ENCODE data around the gene CABLES1. TPM values are rescaled to one million over a fixed set of nuclear protein-coding genes. Genes with fewer than 3 reads are reported as not detected.
"Not testable (repeated sequence)": the region's sequence is repeated elsewhere in the genome, so short reads cannot be mapped to it uniquely, and the experiment has no call there.

CABLES1 gene
- polyA plus RNA-seq, 6 donors from 2014 or later = 0.10 to 0.63 (median 0.21) TPM; not detected in 2

DNA sequence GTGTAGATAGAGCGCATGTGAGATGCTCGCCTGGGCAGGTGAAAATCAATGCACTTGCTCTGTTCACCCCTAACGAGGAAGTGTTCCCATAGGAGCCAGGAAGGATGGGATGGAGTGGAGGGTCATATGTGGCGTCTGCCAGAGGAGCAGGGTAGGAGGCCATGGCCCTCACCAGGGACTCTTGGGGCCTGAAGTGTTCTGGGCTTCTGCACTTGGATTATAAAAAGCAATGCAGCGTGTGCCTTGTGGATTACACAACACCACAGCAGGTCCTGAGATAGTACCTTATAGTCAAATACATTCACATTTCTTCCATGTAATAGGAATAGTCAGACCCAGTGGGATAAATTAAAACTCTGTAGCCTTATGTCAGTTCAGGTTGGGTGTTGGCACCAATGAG lies 100.1 kb downstream of the CABLES1 start:
- Mint-ChIP-seq H3K27ac (peak overlapping the region in 5 of 6 donors; percentile 4 to 98 (median 62)), H3K27me3 (peaks cover 0 to 12% (median 0%) of the 10 kb centered on the region in 3 donors), H3K36me3 (no peaks in the 10 kb centered on the region), H3K9me3 (peaks cover 0 to 2% (median 0%) of the 10 kb centered on the region in 7 donors), H3K4me1 (peaks cover 21 to 46% (median 32%) of the 10 kb centered on the region in 3 donors), H3K4me3 (no peak overlapping the region)
- ATAC-seq (ENCODE audit: low read depth in 2 of 2) = no peak
- no peak for DNase-seq

DNA sequence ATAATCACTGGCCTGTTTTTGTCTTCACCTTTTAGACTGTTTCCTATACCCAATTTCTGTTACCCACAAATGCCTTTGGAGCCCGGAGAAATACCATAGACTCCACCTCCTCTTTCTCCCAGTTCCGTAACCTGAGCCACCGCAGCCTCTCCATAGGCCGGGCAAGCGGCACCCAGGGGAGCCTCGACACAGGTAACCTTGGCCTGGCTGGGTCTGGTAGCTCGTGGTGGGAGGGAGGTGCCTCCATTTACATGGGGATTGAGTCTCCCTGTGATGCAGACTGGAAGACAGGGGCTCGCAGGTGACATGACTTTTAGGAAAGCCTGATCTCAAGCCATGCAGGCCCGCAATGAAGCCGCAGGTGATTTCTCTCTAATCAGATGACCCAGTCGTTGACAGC lies 100.6 kb downstream of the CABLES1 start:
- peaks cover 17 to 42% (median 29%) of the 10 kb centered on the region in 3 donors for H3K4me1 Mint-ChIP-seq
- ATAC-seq (ENCODE audit: low read depth in 2 of 2) = no peak
- no peaks in the 10 kb centered on the region for H3K36me3 Mint-ChIP-seq
- no peak overlapping the region for H3K4me3 Mint-ChIP-seq
- peak overlapping the region in 4 of 6 donors; percentile 20 to 98 (median 58) for H3K27ac Mint-ChIP-seq
- DNase-seq = no peak
- peaks cover 0 to 12% (median 3%) of the 10 kb centered on the region in 3 donors for H3K27me3 Mint-ChIP-seq
- no peaks in the 10 kb centered on the region for H3K9me3 Mint-ChIP-seq

DNA sequence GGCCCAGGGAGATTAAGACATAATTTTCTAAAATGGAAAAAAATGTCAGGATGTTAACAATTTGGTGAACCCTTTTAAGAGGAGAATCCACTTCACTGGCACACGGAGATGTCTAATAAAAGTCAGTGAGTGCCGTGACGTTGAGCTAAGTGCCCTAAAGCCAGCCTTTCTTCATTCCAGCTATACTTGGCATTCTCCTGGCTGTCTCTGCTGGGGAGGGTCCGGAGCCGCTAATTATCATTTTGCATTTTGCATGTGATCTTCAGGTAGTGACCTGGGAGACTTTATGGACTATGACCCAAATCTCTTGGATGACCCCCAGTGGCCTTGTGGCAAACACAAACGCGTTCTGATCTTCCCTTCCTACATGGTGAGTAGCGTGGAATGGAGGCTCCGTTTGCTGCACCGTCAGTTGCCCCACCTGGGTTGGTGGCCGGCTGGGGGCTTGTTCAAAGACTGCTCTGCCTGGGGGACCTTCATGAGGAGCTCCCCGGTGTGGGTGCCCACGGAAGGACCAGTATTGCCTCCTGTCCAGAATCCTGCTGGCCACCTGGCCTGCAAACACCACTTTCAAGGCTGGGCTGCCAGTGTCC lies 101.7 kb downstream of the CABLES1 start:
- ATAC-seq (ENCODE audit: low read depth in 2 of 2) (no peak), DNase-seq (no peak)
- Mint-ChIP-seq H3K4me3 (peak overlapping the region in 4 of 8 donors; percentile 15 to 72 (median 52)), H3K27ac (peak overlapping the region in 2 of 6 donors; percentile 71 to 82), H3K36me3 (no peaks in the 10 kb centered on the region), H3K9me3 (no peaks in the 10 kb centered on the region), H3K4me1 (peaks cover 10 to 35% (median 21%) of the 10 kb centered on the region in 3 donors), H3K27me3 (peaks cover 0 to 12% (median 5%) of the 10 kb centered on the region in 3 donors)

DNA sequence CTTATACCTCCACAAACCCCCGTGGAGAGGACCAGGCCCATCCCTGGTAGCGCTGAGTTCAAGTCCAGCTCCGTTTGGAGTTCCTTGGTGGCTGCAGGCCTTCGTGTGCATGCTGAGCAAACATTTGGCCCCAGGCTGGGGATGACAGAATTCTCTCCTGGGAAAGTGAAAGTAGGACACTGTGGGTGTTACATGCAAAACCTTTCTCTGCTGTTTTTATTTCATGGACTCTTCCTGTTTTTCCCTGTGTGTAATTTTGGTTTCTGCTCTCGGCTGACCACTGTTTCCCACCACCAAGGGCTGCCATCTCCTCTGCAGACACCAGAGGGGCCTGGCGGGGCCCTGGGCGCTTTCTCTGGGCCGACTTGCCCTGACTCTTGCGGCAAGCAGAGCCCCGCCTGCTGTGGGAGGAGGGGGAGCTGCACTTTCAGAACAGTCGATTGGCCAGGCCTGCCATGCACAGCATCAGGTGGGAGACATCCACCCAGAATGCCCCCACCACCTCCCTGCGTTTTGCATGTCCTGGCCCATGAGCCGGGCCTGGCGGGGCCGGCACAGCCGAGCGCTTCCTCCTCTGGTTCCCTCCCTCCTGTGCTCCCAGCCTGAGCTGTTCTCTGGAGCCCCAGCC lies 102.4 kb downstream of the CABLES1 start:
- Mint-ChIP-seq H3K4me3 (peak overlapping the region; percentile 68 to 88 (median 80)), H3K36me3 (no peaks in the 10 kb centered on the region), H3K27ac (peak overlapping the region; percentile 71 to 93 (median 88)), H3K9me3 (no peaks in the 10 kb centered on the region), H3K27me3 (peaks cover 0 to 9% (median 5%) of the 10 kb centered on the region in 3 donors), H3K4me1 (peaks cover 9 to 30% (median 17%) of the 10 kb centered on the region in 3 donors)
- DNase-seq = peak; percentile 55
- peak; percentile 73 to 77 for ATAC-seq (ENCODE audit: low read depth in 2 of 2)

DNA sequence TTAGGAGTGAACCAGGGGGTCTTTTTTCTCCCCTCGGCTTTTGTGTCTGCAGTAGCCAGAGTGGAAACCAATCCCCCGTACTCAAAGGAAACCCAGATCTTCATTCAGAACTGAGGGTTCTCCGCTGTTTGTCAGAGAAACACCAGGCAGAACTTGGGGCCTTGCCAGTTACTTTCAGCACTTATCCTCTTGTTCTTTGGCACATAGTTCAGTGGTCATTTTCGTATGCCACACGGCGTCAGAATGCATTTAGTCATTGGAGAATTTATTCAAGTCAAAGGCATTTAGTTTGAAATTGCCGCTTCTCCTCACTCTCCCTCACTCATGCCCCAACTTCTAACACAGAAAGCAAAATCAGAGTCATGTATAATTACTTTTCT lies 102.9 kb downstream of the CABLES1 start:
- peaks cover 0 to 5% (median 5%) of the 10 kb centered on the region in 3 donors for H3K27me3 Mint-ChIP-seq
- H3K27ac Mint-ChIP-seq = peak overlapping the region in 5 of 6 donors; percentile 71 to 93 (median 89)
- no peaks in the 10 kb centered on the region for H3K36me3 Mint-ChIP-seq
- no peak for DNase-seq
- no peaks in the 10 kb centered on the region for H3K9me3 Mint-ChIP-seq
- peak overlapping the region; percentile 17 to 88 (median 80) for H3K4me3 Mint-ChIP-seq
- ATAC-seq (ENCODE audit: low read depth in 2 of 2) = no peak
- peaks cover 9 to 29% (median 13%) of the 10 kb centered on the region in 3 donors for H3K4me1 Mint-ChIP-seq

DNA sequence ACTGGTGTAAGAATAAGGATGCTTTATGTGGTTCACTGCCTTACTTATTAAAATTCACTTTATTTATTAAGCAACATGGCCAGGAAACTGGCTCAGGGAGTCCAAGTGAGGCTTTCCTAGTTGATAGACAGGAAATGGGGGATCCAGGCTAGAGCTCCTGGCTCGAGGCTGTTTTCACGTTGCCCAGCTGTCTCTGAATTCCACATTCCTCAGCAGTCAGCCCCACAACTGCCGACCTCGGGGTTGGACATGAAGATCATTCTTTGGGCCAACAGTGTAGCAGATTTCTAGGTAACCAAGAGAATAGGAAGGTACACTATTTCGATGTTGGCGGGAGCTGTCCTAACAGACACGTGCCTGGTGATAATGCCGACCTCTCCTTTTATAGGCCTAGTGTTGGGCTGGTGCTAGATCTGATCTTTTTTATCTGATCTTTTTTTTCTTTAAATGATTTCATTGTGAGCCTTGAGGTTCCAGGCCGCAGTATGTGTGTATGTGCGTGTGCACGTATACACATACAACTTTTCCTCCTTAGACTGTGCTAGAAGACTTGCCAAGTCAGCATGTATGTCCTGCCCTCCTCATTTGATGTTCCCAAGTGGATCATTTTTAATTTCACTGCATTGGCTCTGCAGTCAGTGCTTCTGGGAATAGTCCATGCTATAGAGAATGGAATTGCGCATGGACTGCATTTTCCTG lies 103.5 kb downstream of the CABLES1 start:
- no peaks in the 10 kb centered on the region for H3K9me3 Mint-ChIP-seq
- DNase-seq = no peak
- H3K27me3 Mint-ChIP-seq = peaks cover 0 to 5% (median 5%) of the 10 kb centered on the region in 3 donors
- peaks cover 9 to 27% (median 13%) of the 10 kb centered on the region in 3 donors for H3K4me1 Mint-ChIP-seq
- peak overlapping the region in 6 of 8 donors; percentile 17 to 88 (median 80) for H3K4me3 Mint-ChIP-seq
- ATAC-seq (ENCODE audit: low read depth in 2 of 2) = no peak
- peak overlapping the region in 4 of 6 donors; percentile 69 to 90 (median 80) for H3K27ac Mint-ChIP-seq
- no peaks in the 10 kb centered on the region for H3K36me3 Mint-ChIP-seq

DNA sequence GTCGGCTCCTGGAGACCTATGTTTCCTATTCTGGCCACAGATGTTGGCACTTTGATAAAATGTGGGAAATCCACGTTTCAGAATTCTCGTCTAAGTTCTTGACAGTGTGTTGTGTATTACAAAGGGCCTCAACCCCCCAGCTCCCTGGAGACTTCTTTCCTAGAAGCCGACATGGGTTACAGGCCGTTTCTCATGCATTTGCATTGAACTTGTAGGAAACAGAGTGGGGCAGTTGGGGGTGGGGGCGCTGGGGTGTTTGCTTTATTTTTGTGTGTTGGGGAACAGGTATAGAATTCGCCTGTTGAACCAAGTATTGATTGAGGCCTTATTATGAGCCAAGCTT lies 104.0 kb downstream of the CABLES1 start:
- DNase-seq (no peak), ATAC-seq (ENCODE audit: low read depth in 2 of 2) (no peak)
- Mint-ChIP-seq H3K36me3 (no peaks in the 10 kb centered on the region), H3K4me1 (peaks cover 9 to 27% (median 13%) of the 10 kb centered on the region in 3 donors), H3K9me3 (no peaks in the 10 kb centered on the region), H3K27ac (peak overlapping the region in 1 of 6 donors; percentile 44), H3K27me3 (peaks cover 0 to 5% (median 4%) of the 10 kb centered on the region in 3 donors), H3K4me3 (peak overlapping the region in 2 of 8 donors; percentile 1 to 15)

DNA sequence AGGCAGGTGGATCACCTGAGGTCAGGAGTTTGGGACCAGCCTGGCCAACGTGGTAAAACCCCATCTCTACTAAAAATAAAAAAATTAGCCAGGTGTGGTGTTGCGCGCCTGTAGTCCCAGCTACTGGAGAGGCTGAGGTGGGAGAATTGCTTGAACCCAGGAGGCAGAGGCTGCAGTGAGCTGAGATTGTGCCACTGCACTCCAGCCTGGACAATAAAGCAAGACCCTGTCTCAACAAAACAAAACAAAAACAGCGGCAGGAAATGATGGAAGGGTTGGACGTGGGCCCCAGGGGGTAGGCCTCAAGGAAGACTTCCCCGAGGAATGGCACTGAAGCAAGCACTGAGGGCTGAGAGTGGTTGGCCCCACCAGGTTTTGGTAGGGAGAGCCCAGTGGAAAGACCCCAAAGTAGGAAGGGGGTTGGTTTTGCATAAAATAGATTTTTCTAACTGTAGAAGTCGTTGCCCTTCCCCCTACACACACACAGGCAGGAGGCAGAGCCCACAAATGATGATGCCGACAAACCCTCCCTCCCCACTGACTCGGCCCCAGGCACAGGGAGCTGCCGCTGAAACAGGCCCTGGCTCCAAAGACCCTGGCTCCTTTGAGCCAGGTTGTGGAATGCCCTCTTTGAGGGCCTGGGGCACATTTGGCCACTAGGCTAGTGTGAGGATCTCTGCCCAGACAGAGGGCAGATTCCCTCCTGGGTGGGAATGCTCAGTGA lies 104.8 kb downstream of the CABLES1 start:
- H3K9me3 Mint-ChIP-seq = no peaks in the 10 kb centered on the region
- H3K27ac Mint-ChIP-seq = peak overlapping the region in 1 of 6 donors; percentile 85
- no peak overlapping the region for H3K4me3 Mint-ChIP-seq
- DNase-seq = no peak
- no peak for ATAC-seq (ENCODE audit: low read depth in 2 of 2)
- no peaks in the 10 kb centered on the region for H3K36me3 Mint-ChIP-seq
- H3K27me3 Mint-ChIP-seq = peaks cover 0 to 5% (median 0%) of the 10 kb centered on the region in 3 donors
- H3K4me1 Mint-ChIP-seq = peaks cover 9 to 27% (median 13%) of the 10 kb centered on the region in 3 donors

DNA sequence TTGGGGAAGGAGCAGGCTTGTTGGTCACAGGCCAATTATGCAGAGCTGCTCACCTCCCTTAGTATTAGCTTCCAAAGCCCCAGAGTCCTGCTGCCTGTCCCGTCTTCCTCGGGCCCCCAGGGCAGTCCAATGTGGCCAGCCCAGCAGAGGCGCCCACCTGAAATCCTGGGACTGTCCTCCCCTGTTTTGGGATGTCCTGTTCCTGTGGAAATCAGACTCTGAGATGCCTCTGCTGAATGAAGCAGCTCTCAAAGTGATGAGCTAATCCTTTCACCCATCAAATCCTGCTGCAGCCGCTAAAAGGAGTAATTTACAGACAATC lies 105.3 kb downstream of the CABLES1 start:
- H3K4me1 Mint-ChIP-seq = peaks cover 9 to 27% (median 13%) of the 10 kb centered on the region in 3 donors

DNA sequence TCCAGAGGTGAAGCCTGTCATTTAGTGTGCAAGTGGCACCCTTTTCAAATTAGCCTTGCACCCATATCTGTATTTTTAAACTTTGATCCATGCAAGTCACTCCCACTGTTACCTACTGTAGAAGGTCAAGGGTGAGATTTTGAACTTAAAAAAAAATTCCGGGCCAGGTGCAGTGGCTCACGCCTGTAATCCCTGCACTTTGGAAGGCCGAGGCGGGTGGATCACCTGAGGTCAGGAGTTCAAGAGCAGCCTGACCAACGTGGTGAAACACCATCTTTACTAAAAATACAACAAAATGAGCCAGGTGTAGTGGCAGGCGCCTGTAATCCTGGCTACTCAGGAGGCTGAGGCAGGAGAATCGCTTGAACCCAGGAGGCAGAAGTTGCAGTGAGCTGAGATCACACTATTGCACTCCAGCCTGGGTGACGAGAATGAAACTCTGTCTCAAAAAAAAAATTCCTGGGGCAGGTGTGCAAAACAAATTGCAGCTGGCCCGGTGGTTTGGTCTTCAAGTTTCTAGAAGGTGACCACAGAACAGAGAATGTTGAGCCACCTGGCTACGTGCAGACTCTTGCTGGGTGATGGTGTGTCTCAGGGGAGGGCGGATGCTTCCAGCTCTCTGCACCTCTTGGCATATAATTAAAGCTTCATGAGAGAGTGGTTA lies 106.7 kb downstream of the CABLES1 start:
- ATAC-seq (ENCODE audit: low read depth in 2 of 2) (peak; percentile 24 to 59), DNase-seq (peak; percentile 46)
- H3K27ac Mint-ChIP-seq = peak overlapping the region in 4 of 6 donors; percentile 44 to 60 (median 55)
- H3K9me3 Mint-ChIP-seq, H3K27me3 Mint-ChIP-seq, H3K36me3 Mint-ChIP-seq: not testable (repeated sequence)
- H3K4me3 Mint-ChIP-seq = peak overlapping the region in 1 of 8 donors; percentile 55
- H3K4me1 Mint-ChIP-seq = peaks cover 9 to 26% (median 13%) of the 10 kb centered on the region in 3 donors

More for the DNA sequence above, 105.3 kb downstream of the CABLES1 start:
- Mint-ChIP-seq H3K36me3 (no peaks in the 10 kb centered on the region), H3K27me3 (peaks cover 0 to 5% (median 0%) of the 10 kb centered on the region in 3 donors), H3K27ac (peak overlapping the region in 2 of 6 donors; percentile 30 to 34), H3K9me3 (no peaks in the 10 kb centered on the region), H3K4me3 (no peak overlapping the region)
- ATAC-seq (ENCODE audit: low read depth in 2 of 2) (no peak), DNase-seq (no peak)

DNA sequence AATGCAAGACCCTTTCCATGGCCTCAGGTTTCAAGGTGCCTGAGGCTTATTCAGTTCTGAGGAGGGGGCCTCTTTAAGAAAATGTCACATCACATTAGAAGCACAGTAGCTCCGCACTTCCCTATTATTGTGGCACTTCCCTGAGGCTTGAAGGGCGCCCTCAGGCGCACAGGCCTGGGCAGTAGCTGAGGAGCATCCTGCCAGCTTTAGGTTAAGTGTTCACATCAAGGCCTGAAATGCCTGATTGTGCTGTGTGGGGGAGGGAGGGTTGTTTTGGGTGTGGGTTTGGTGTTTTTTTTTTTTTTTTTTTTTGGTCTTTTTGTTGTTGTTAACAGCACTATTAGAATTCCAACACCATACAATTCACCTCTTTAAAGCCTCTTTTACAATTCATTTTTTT lies 107.9 kb downstream of the CABLES1 start:
- H3K27ac Mint-ChIP-seq = no peak overlapping the region
- no peaks in the 10 kb centered on the region for H3K36me3 Mint-ChIP-seq
- H3K27me3 Mint-ChIP-seq = peaks cover 0 to 5% (median 0%) of the 10 kb centered on the region in 3 donors
- H3K4me3 Mint-ChIP-seq = peak overlapping the region in 1 of 8 donors; percentile 5
- DNase-seq = peak; percentile 29
- peak; percentile 63 to 88 for ATAC-seq (ENCODE audit: low read depth in 2 of 2)
- peaks cover 3 to 15% (median 4%) of the 10 kb centered on the region in 3 donors for H3K4me1 Mint-ChIP-seq
- H3K9me3 Mint-ChIP-seq = no peaks in the 10 kb centered on the region

DNA sequence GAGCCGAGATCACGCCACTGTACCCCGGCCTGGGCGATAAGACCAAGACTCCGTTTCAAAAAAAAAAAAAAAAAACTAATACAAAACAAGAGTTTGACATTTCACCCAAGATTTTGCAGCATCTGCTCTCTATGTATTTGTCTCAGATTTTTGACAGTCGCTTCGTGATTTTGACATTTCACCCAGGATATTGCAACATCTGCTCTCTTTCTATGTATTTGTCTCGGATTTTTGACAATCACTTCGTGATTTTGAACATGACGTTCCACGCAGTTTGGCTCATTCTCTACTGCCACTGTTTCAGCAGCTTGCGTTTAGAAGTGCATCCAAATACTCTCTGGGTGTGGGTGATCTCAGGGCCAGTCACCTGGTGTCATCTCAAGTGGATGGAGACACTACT lies 108.5 kb downstream of the CABLES1 start:
- Mint-ChIP-seq H3K27me3 (peaks cover 0 to 5% (median 0%) of the 10 kb centered on the region in 3 donors), H3K27ac (no peak overlapping the region), H3K36me3 (no peaks in the 10 kb centered on the region), H3K4me1 (peaks cover 0 to 8% (median 0%) of the 10 kb centered on the region in 3 donors), H3K4me3 (no peak overlapping the region), H3K9me3 (no peaks in the 10 kb centered on the region)
- no peak for ATAC-seq (ENCODE audit: low read depth in 2 of 2)
- DNase-seq = no peak
